OCI-LY3 (cell line): ENCODE data around the gene ACSM6.

Experiments
- CTCF ChIP-seq: fragments of 200-600, 300-600 bp; sonication (generic); IDR thresholded peaks from 2 replicates; pipeline ENCODE4 v1.5.1; 2014; ENCODE audit warnings: antibody characterized with exemption, low read length, low read depth
- EZH2phosphoT487 ChIP-seq: fragments of 200-600 bp; shearing (Covaris generic); IDR thresholded peaks from 2 replicates; pipeline ENCODE4 v1.6.1; 2018; ENCODE audit warnings: antibody characterized with exemption, mixed run types, low read depth

GRCh38 chr10:95170790-95171189, 23.2 kb upstream of the ACSM6 start:
- TF ChIP-seq CTCF = no peak
- TF ChIP-seq EZH2phosphoT487 = no peak
